GM23248 (cell line): Measurements from ENCODE around the gene CACNA1E.

Experiments
- EZH2 ChIP-seq: fragments of 200-600 bp; sonication (generic); IDR thresholded peaks from 2 replicates; pipeline ENCODE4 v1.6.1; 2018; ENCODE audit warnings: antibody characterized with exemption, mild to moderate bottlenecking; ENCODE audit not compliant: insufficient read depth, poor library complexity, severe bottlenecking
- EZH2phosphoT487 ChIP-seq: fragments of 200-600 bp; sonication (generic); IDR thresholded peaks from 2 replicates; pipeline ENCODE4 v1.6.1; 2018; ENCODE audit warnings: antibody characterized with exemption, moderate library complexity, mild to moderate bottlenecking, low read depth; ENCODE audit not compliant: insufficient read depth

DNA sequence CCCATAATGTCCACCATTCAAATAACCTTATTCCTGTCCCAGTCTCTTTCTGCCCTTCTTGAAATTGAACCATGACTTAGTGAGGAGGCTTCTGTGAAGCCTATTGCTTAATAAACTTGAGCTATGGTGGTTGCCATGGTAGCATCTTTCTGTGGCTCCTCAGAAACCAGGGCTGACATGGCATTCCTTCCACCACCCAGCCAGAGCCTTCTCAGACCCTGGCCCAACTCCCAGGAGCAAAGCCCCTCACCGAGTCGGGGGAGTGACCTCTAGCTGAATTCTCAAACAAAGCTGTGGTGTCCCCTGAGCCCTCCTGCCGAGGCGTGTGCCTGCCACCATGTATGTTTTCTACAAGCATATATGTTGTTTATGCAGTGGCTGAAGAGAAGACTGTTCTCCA is 259.1 kb downstream of the CACNA1E start:
- TF ChIP-seq EZH2phosphoT487 (no peak), EZH2 (no peak)
